Suprapubic skin (tissue), 4 donors: ENCODE data around the gene CHAC1.

ENCODE experiments used
- EP300 ChIP-seq: sonication (generic); formaldehyde crosslinking; IDR thresholded peaks from one replicate; pipeline ENCODE4 v1.6.1; 2017; ENCODE audit warnings: antibody characterized with exemption
- POLR2A ChIP-seq, 2 donors: fragments of 450-650 bp; IDR thresholded peaks; one replicate each; pipeline ENCODE4 v1.6.1; 2017; ENCODE audit warnings: antibody characterized with exemption in 2 of 2, mild to moderate bottlenecking in 2 of 2, moderate library complexity in 2 of 2
- POLR2AphosphoS5 ChIP-seq, 3 donors: sonication (generic); formaldehyde crosslinking; IDR thresholded peaks; one replicate each; pipeline ENCODE4 v1.6.1; 2017; ENCODE audit warnings: antibody characterized with exemption in 3 of 3
- TF ChIP-seq, protein P1 (sequence below), 2 donors: fragments of 200-600 bp in 1 of 2; fragments of 450-650 bp in 1 of 2; sonication (generic) in 1 of 2; IDR thresholded peaks; one replicate each; pipeline ENCODE4 v1.5.1; 2016 to 2019; ENCODE audit warnings: antibody characterized with exemption in 2 of 2, mild to moderate bottlenecking in 1 of 2, moderate library complexity in 1 of 2

DNA sequence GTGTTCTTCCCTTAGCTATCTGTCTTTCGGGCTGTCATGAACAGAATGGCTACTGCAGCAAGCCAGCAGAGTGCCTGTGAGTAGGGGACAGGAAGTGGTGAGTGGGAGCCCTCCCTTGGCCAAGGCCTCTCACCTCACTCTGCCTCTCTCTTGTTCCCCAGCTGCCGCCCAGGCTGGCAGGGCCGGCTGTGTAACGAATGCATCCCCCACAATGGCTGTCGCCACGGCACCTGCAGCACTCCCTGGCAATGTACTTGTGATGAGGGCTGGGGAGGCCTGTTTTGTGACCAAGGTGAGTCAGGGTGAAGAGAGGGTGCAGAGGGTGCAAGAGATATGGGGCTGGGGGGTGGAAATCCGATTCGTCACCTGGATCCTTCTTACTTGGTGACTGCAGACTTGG lies 21.1 kb upstream of the CHAC1 start:
- TF ChIP-seq POLR2AphosphoS5 (IDR thresholded peaks at IDR 0.05) (no peak), EP300 (no peak), POLR2A (IDR thresholded peaks at IDR 0.05) (no peak)
- TF ChIP-seq, protein P1, sequence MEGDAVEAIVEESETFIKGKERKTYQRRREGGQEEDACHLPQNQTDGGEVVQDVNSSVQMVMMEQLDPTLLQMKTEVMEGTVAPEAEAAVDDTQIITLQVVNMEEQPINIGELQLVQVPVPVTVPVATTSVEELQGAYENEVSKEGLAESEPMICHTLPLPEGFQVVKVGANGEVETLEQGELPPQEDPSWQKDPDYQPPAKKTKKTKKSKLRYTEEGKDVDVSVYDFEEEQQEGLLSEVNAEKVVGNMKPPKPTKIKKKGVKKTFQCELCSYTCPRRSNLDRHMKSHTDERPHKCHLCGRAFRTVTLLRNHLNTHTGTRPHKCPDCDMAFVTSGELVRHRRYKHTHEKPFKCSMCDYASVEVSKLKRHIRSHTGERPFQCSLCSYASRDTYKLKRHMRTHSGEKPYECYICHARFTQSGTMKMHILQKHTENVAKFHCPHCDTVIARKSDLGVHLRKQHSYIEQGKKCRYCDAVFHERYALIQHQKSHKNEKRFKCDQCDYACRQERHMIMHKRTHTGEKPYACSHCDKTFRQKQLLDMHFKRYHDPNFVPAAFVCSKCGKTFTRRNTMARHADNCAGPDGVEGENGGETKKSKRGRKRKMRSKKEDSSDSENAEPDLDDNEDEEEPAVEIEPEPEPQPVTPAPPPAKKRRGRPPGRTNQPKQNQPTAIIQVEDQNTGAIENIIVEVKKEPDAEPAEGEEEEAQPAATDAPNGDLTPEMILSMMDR (IDR thresholded peaks at IDR 0.05) = no peak
